AG04450 (cell line): ENCODE measurements around the gene LSP1. TPM values are rescaled to one million over a fixed set of nuclear protein-coding genes. Genes with fewer than 3 reads are reported as not detected.
"Not testable (repeated sequence)": the region's sequence is repeated elsewhere in the genome, so short reads cannot be mapped to it uniquely, and the experiment has no call there.

Experiments used
- CTCF ChIA-PET: fragments of 300-600, 350-600 bp; formaldehyde crosslinking; extraction: SDS; loops from one replicate; lab custom pipeline; 2022; ENCODE audit warnings: antibody characterized with exemption, inconsistent platforms; lab: Charles Lee
- POLR2A ChIA-PET: fragments of 350-600 bp; formaldehyde crosslinking; extraction: SDS; loops from one replicate; lab custom pipeline; 2021; ENCODE audit warnings: antibody characterized with exemption, inconsistent platforms; lab: Yijun Ruan, JAX
- DNase-seq: peaks from one replicate; pipeline ENCODE4 v3.0.0-alpha.2; 2011; ENCODE audit warnings: low read depth, low spot score
- H3K27ac ChIP-seq: one replicate; pipeline ENCODE4 v1.5.1; 2012; ENCODE audit warnings: low read depth, low read length, control low read depth
- H3K27me3 ChIP-seq: one replicate; pipeline ENCODE4 v1.6.0; 2012; ENCODE audit warnings: low read length; ENCODE audit not compliant: control insufficient read depth, insufficient read depth
- H3K4me3 ChIP-seq: 2 replicates; pipeline ENCODE4 v1.5.1; 2011; ENCODE audit warnings: mild to moderate bottlenecking, low read depth, low read length, control low read depth
- H3K9me3 ChIP-seq: 2 replicates; pipeline ENCODE4 v1.5.1; 2012; ENCODE audit warnings: low read length; ENCODE audit not compliant: control insufficient read depth, insufficient read depth
- polyA minus RNA-seq: library from RNA; depleted of rRNA, polyadenylated mRNA; stranded (reverse); fragments of >200 nt; gene quantifications from 2 replicates; pipeline ENCODE4 v1.2.3, GENCODE V29; 2011; rRNA and poly(A)+ RNA removed
- polyA plus RNA-seq: library from polyadenylated mRNA; depleted of rRNA; stranded (reverse); fragments of >200 nt; gene quantifications from 2 replicates; pipeline ENCODE4 v1.2.3, GENCODE V29; 2011; rRNA removed
- TF ChIP-seq, protein P1 (sequence below): IDR thresholded peaks from 2 replicates; pipeline ENCODE4 v1.5.1; 2011; ENCODE audit warnings: low read depth, low read length, control low read depth, inconsistent platforms

LSP1 gene
- polyA plus RNA-seq (0.10 TPM in 1 of 2 replicates, not detected in the other), polyA minus RNA-seq (not detected in 2 replicates)

GRCh38 chr11:1852877-1853276 lies at the start of gene LSP1:
Gene LSP1 (plus strand): TSS chr11:1853084. CDS start chr11:1853145, 61 bp downstream.
- TF ChIP-seq, protein P1, sequence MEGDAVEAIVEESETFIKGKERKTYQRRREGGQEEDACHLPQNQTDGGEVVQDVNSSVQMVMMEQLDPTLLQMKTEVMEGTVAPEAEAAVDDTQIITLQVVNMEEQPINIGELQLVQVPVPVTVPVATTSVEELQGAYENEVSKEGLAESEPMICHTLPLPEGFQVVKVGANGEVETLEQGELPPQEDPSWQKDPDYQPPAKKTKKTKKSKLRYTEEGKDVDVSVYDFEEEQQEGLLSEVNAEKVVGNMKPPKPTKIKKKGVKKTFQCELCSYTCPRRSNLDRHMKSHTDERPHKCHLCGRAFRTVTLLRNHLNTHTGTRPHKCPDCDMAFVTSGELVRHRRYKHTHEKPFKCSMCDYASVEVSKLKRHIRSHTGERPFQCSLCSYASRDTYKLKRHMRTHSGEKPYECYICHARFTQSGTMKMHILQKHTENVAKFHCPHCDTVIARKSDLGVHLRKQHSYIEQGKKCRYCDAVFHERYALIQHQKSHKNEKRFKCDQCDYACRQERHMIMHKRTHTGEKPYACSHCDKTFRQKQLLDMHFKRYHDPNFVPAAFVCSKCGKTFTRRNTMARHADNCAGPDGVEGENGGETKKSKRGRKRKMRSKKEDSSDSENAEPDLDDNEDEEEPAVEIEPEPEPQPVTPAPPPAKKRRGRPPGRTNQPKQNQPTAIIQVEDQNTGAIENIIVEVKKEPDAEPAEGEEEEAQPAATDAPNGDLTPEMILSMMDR = no peak
- H3K9me3 ChIP-seq = no peaks in the 10 kb centered on the region; the same call in 1 of the 2 replicates
- H3K4me3 ChIP-seq = no peak within 1 kb of the TSS
- H3K27me3 ChIP-seq = peaks cover 5% of the 10 kb centered on the region
- CTCF ChIA-PET = interaction anchor here (2.0 kb wide), 1 partner anchor 299 kb away, joined by 7 read pairs; no protein-coding TSS in a partner anchor
- no peak for DNase-seq
- no peak within 1 kb of the TSS for H3K27ac ChIP-seq
- POLR2A ChIA-PET = no interaction called here

- no peak for DNase-seq
- Histone ChIP-seq H3K27ac (no peak overlapping the region), H3K27me3 (peaks cover 20% of the 10 kb centered on the region), H3K4me3 (no peak overlapping the region), H3K9me3 (no peaks in the 10 kb centered on the region; the same call in 1 of the 2 replicates)
- ChIA-PET POLR2A (no interaction called here), CTCF (no interaction called here)
- TF ChIP-seq, protein P1 = no peak
These were observed 49.6 kb upstream of the LSP1 start for GRCh38 chr11:1803246-1803645.

GRCh38 chr11:1803835-1804519 lies 48.9 kb upstream of the LSP1 start:
- H3K27me3 ChIP-seq = peaks cover 20% of the 10 kb centered on the region
- H3K4me3 ChIP-seq, CTCF ChIA-PET, DNase-seq, POLR2A ChIA-PET, H3K27ac ChIP-seq, H3K9me3 ChIP-seq: not testable (repeated sequence)

DNA sequence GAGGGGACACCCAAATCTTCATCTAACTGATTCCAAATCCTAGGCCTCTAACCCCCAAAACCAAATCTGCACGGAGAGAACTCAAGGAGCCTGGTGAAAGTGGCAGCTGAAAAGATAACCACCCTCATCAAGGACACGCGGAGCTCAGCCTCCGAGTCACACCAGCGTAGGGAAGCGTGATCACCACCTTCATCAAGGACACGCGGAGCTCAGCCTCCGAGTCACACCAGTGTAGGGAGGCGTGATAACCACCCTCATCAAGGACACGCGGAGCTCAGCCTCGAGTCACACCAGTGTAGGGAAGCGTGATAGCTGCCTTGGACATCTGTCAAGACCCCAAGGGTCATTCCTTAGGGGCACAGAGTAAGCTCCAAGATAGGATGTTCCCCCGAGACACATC lies 47.4 kb upstream of the LSP1 start:
- POLR2A ChIA-PET = no interaction called here
- CTCF ChIA-PET = interaction anchor here (1.1 to 2.0 kb wide), 3 partner anchors 77 to 153 kb away, joined by 5 to 11 read pairs (median 7); no protein-coding TSS in a partner anchor
- H3K4me3 ChIP-seq = no peak overlapping the region
- no peak overlapping the region for H3K27ac ChIP-seq
- no peak for DNase-seq
- H3K27me3 ChIP-seq = peaks cover 21% of the 10 kb centered on the region
- H3K9me3 ChIP-seq = no peaks in the 10 kb centered on the region; the same call in 1 of the 2 replicates
- TF ChIP-seq, protein P1 = no peak

GRCh38 chr11:1807264-1807995 lies 45.5 kb upstream of the LSP1 start:
- DNase-seq = no peak
- Histone ChIP-seq H3K27ac (no peak overlapping the region), H3K4me3 (no peak overlapping the region), H3K9me3 (peaks cover 5% of the 10 kb centered on the region), H3K27me3 (peaks cover 21% of the 10 kb centered on the region)
- TF ChIP-seq, protein P1 = no peak
- ChIA-PET POLR2A (interaction anchor here (0.7 kb wide), 1 partner anchor 45 kb away, joined by 6 read pairs; no protein-coding TSS in a partner anchor), CTCF (interaction anchor here (0.5 to 2.0 kb wide), 4 partner anchors 10 to 113 kb away, joined by 3 to 11 read pairs (median 3); no protein-coding TSS in a partner anchor)
